HCT116 (cell line): ENCODE results near the gene PCDH1. TPM values are rescaled to one million over a fixed set of nuclear protein-coding genes. Genes with fewer than 3 reads are reported as not detected.

Source experiments
- ATAC-seq: fragments of 200-7000 bp; cut with Tn5 transposase; 2 replicates; pipeline ENCODE4 v1.9.1; 2020; ENCODE audit warnings: mild to moderate bottlenecking, moderate library complexity
- BruUV-seq: library from RNA; stranded (reverse); fragments of 400-500 nt; replicated peaks from 2 replicates; lab custom pipeline; 2021; lab: Mats Ljungman, UMichigan
- CTCF ChIA-PET: fragments of 300-600 bp; sonication (Branson Sonifier 250); formaldehyde crosslinking; loops from one replicate; lab custom pipeline; 2021; ENCODE audit warnings: antibody characterized with exemption; lab: Charles Lee
- POLR2A ChIA-PET: fragments of 300-600, 350-600 bp; sonication (Branson Sonifier 250); formaldehyde crosslinking; loops from one replicate; lab custom pipeline; 2021; ENCODE audit warnings: antibody characterized with exemption; lab: Charles Lee
- RAD21 ChIA-PET, 2 experiments: fragments of 300-600 bp; sonication (Branson Sonifier 250); formaldehyde crosslinking; loops; one replicate each; lab custom pipeline; 2023; ENCODE audit warnings: low total read pairs in 2 of 2; ENCODE audit not compliant: uncharacterized antibody in 2 of 2, unreplicated experiment in 2 of 2, low non-redundant PET in 1 of 2; lab: Charles Lee
- DNase-seq: peaks from one replicate; pipeline ENCODE4 v3.0.0-alpha.2; 2010; ENCODE audit warnings: low read depth, low spot score
- H2AFZ ChIP-seq: fragments of 200-600 bp; shearing (Covaris generic), sonication (generic); 2 replicates; pipeline ENCODE4 v1.6.1; 2017; ENCODE audit warnings: low read depth, mixed run types, mixed read lengths, antibody characterized with exemption, low read length; ENCODE audit not compliant: poor library complexity, severe bottlenecking
- H3K27ac ChIP-seq: 2 replicates; pipeline ENCODE4 v1.5.1; 2012; ENCODE audit warnings: low read depth, low read length
- H3K27me3 ChIP-seq: fragments of 200-600 bp; sonication (generic); 2 replicates; pipeline ENCODE4 v1.6.1; 2016; ENCODE audit warnings: mixed run types, low read length, mixed read lengths; ENCODE audit not compliant: insufficient read depth
- H3K36me3 ChIP-seq, 2 experiments: fragments of 200-500 bp in 1 of 2; fragments of 200-600 bp in 1 of 2; sonication (Bioruptor generic) in 1 of 2; sonication (generic) in 1 of 2; 2 replicates each; pipeline versions ENCODE4 v1.5.1 to v1.6.1; 2014 to 2016; ENCODE audit warnings: low read length in 2 of 2, inconsistent platforms in 1 of 2, mixed read lengths in 1 of 2, mixed run types in 1 of 2; ENCODE audit not compliant: insufficient read depth in 2 of 2, control insufficient read depth in 1 of 2
- H3K4me1 ChIP-seq, 2 experiments: fragments of 200-600 bp in 1 of 2; sonication (generic) in 1 of 2; 2 replicates each; pipeline versions ENCODE4 v1.5.1 to v1.6.1; 2012 to 2017; ENCODE audit warnings: low read length in 2 of 2, inconsistent platforms in 1 of 2, mild to moderate bottlenecking in 1 of 2, mixed read lengths in 1 of 2, mixed run types in 1 of 2, moderate library complexity in 1 of 2; ENCODE audit not compliant: insufficient read depth in 2 of 2, control insufficient read depth in 1 of 2
- H3K4me2 ChIP-seq: fragments of 200-600 bp; sonication (generic); 2 replicates; pipeline ENCODE4 v1.6.1; 2017; ENCODE audit warnings: mixed run types, low read length, mixed read lengths
- H3K4me3 ChIP-seq, 2 experiments: fragments of 200-600 bp in 1 of 2; sonication (generic) in 1 of 2; replicated peaks in 1 of 2; 2 replicates each; pipeline ENCODE4 v1.5.1; 2011 to 2016; ENCODE audit warnings: low read length in 2 of 2, control low read depth in 1 of 2, low read depth in 1 of 2, mild to moderate bottlenecking in 1 of 2, mixed read lengths in 1 of 2, mixed run types in 1 of 2
- H3K79me2 ChIP-seq: fragments of 200-600 bp; sonication (generic); 2 replicates; pipeline ENCODE4 v1.6.1; 2017; ENCODE audit warnings: mild to moderate bottlenecking, mixed run types, low read length, moderate library complexity, mixed read lengths; ENCODE audit not compliant: insufficient read depth
- H3K9ac ChIP-seq: fragments of 200-600 bp; sonication (generic); 2 replicates; pipeline ENCODE4 v1.6.1; 2016; ENCODE audit warnings: low read length, mixed read lengths
- H3K9me2 ChIP-seq: fragments of 200-600 bp; sonication (generic), shearing (Covaris generic); 2 replicates; pipeline ENCODE4 v1.6.1; 2017; ENCODE audit warnings: mixed run types, mild to moderate bottlenecking, moderate library complexity; ENCODE audit not compliant: insufficient read depth
- H3K9me3 ChIP-seq, 2 experiments: fragments of 200-500 bp in 1 of 2; fragments of 200-600 bp in 1 of 2; sonication (Bioruptor generic) in 1 of 2; sonication (generic) in 1 of 2; 2 replicates each; pipeline ENCODE4 v1.6.1; 2014 to 2017; ENCODE audit warnings: low read length in 2 of 2, mixed read lengths in 2 of 2, inconsistent platforms in 1 of 2, low read depth in 1 of 2, mild to moderate bottlenecking in 1 of 2, mixed run types in 1 of 2, moderate library complexity in 1 of 2; ENCODE audit not compliant: control insufficient read depth in 1 of 2, insufficient read depth in 1 of 2
- H4K20me1 ChIP-seq: fragments of 200-600 bp; sonication (generic), shearing (Covaris generic); 2 replicates; pipeline ENCODE4 v1.6.1; 2017; ENCODE audit warnings: mixed run types, mild to moderate bottlenecking, moderate library complexity; ENCODE audit not compliant: insufficient read depth
- CEBPB ChIP-seq: IDR thresholded peaks from 2 replicates; pipeline ENCODE4 v1.6.1; 2012; ENCODE audit warnings: low read depth
- CTCF ChIP-seq, 3 experiments: fragments of 200-600 bp in 1 of 3; sonication (generic) in 1 of 3; IDR thresholded peaks in 2 of 3; conservative IDR thresholded peaks in 1 of 3; 2 replicates each; pipeline ENCODE4 v1.5.1; 2012 to 2017; ENCODE audit warnings: low read depth in 2 of 3, low read length in 2 of 3, antibody characterized with exemption in 1 of 3, borderline replicate concordance in 1 of 3, control low read depth in 1 of 3, mild to moderate bottlenecking in 1 of 3, mixed read lengths in 1 of 3, mixed run types in 1 of 3, moderate library complexity in 1 of 3; ENCODE audit not compliant: insufficient read depth in 1 of 3
- ELF1 ChIP-seq: IDR thresholded peaks from 2 replicates; pipeline ENCODE4 v1.6.1; 2012; ENCODE audit warnings: low read depth, borderline replicate concordance
- EZH2phosphoT487 ChIP-seq: fragments of 200-600 bp; IDR thresholded peaks from 2 replicates; pipeline ENCODE4 v1.6.1; 2018; ENCODE audit warnings: antibody characterized with exemption, borderline replicate concordance
- FOSL1 ChIP-seq: IDR thresholded peaks from 2 replicates; pipeline ENCODE4 v1.6.1; 2012; ENCODE audit warnings: low read depth
- JUND ChIP-seq: IDR thresholded peaks from 2 replicates; pipeline ENCODE4 v1.6.1; 2012
- POLR2A ChIP-seq: IDR thresholded peaks from 2 replicates; pipeline ENCODE4 v1.7.0; 2011; ENCODE audit warnings: borderline replicate concordance; ENCODE audit not compliant: insufficient read depth, insufficient read length; ENCODE audit errors: extremely low read depth
- SIN3A ChIP-seq: IDR thresholded peaks from 2 replicates; pipeline ENCODE4 v1.6.1; 2012; ENCODE audit warnings: low read depth
- SP1 ChIP-seq: IDR thresholded peaks from 2 replicates; pipeline ENCODE4 v1.6.1; 2012; ENCODE audit warnings: low read depth
- TCF7L2 ChIP-seq: IDR thresholded peaks from 2 replicates; pipeline ENCODE4 v1.7.0; 2011; ENCODE audit warnings: borderline replicate concordance, inconsistent platforms; ENCODE audit not compliant: insufficient read depth, insufficient read length; ENCODE audit errors: extremely low read depth
- YY1 ChIP-seq: IDR thresholded peaks from 2 replicates; pipeline ENCODE4 v1.6.1; 2011; ENCODE audit warnings: low read length, low read depth, moderate library complexity, mild to moderate bottlenecking; ENCODE audit not compliant: insufficient replicate concordance; ENCODE audit errors: extremely low read depth
- ZFX ChIP-seq: fragments of 450-650 bp; IDR thresholded peaks from 2 replicates; pipeline ENCODE4 v1.6.1; 2017
- ZNF274 ChIP-seq: fragments of 200-500 bp; sonication (Bioruptor generic); IDR thresholded peaks from 2 replicates; pipeline ENCODE4 v1.6.1; 2014; ENCODE audit warnings: mild to moderate bottlenecking, low read depth, low read length, inconsistent platforms
- intact Hi-C: fragments of 100-400 bp; cut with micrococcal nuclease; formaldehyde crosslinking; loops from 2 replicates; pipeline ENCODE4 v1.10.0; 2022
- total RNA-seq: library from RNA; stranded (reverse); gene quantifications from one replicate; pipeline ENCODE4 v1.2.1, GENCODE V29; 2021; ENCODE audit not compliant: unreplicated experiment
- TF ChIP-seq, protein P1 (sequence below): IDR thresholded peaks from 2 replicates; pipeline ENCODE4 v1.6.1; 2012
- TF ChIP-seq, protein P2 (sequence below): IDR thresholded peaks from 2 replicates; pipeline ENCODE4 v1.6.1; 2012
- TF ChIP-seq, protein P3 (sequence below): IDR thresholded peaks from 2 replicates; pipeline ENCODE4 v1.6.1; 2011; ENCODE audit warnings: mild to moderate bottlenecking, low read length, moderate library complexity; ENCODE audit not compliant: insufficient replicate concordance; ENCODE audit errors: extremely low read depth
- TF ChIP-seq, protein P4 (sequence below): IDR thresholded peaks from 2 replicates; pipeline ENCODE4 v1.6.1; 2012; ENCODE audit warnings: low read depth

Gene PCDH1
- total RNA-seq, 1 experiment from 2014 or later: 24.2 TPM

DNA sequence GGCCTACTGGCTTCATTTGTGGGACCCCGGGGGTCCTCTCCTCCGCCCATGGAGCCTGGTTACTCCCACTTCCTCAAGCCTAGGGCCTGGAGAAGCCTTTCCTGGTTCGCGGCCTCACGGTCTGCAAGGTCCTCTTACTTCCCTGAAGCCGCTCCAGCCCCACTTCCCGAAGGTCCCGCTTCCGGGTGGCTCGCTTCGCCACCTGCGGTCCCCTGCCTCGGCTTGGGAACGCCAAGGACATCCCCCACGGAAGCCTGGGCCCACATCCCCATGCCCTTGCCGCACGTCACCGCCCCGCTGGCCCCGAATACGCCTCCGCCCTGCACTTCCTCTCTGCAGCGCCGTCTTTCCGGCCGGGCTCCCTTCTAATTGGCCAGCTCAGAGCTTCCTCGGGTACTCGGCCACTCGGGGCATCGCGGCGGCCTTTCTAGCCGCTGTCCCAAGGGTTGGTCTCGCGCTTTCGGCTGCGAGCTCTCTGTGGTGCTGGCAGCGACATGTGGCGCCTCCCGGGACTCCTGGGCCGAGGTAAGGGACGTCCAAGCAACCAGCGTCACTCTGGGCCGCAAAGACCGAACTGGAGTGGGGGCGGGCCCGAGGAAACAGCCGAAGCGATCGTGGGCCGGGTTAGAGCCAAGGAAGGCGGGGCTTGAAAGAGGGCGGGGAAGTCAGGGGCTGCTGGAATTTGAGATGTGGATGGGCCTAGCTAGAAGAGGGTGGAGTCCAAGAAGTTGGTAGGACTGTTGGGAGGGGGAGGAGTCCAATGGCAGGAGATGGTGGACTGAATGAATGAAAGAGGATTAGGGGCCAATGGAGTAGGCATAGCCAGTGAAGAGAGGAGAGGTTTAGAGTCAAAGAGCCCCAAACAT, 45.5 kb upstream of the PCDH1 start, which contains the start of gene DELE1:
Gene DELE1, plus strand, starts transcription at position 424 of the 866 bp plus-strand sequence. Its CDS starts 71 bp downstream, at position 495.
- CTCF ChIA-PET: interaction anchor here (0.7 to 3.1 kb wide), 7 partner anchors 9 to 232 kb away, joined by 3 to 17 read pairs (median 5); partner anchors contain the start of gene RNF14
- Histone ChIP-seq H3K9me2 (no peaks in the 10 kb centered on the region), H3K79me2 (peaks cover 29% of the 10 kb centered on the region), H2AFZ (no peak within 1 kb of the TSS), H3K9me3 (no peaks in the 10 kb centered on the region), H3K4me3 (peak within 1 kb of the TSS; percentile 93 to 97), H3K27ac (peak within 1 kb of the TSS; percentile 95), H3K4me1 (peaks cover 4 to 13% of the 10 kb centered on the region in 2 experiments; a peak in 3 of 4 replicates), H3K36me3 (peaks cover 17 to 32% of the 10 kb centered on the region in 2 experiments; a peak in 3 of 4 replicates), H3K9ac (peak within 1 kb of the TSS; percentile 95), H3K4me2 (peak within 1 kb of the TSS; percentile 97), H3K27me3 (no peaks in the 10 kb centered on the region), H4K20me1 (no peaks in the 10 kb centered on the region)
- RAD21 ChIA-PET: interaction anchor here in 1 of 2 experiments (1.0 kb wide), 1 partner anchor 37 kb away, joined by 3 read pairs; no protein-coding TSS in a partner anchor
- BruUV-seq: TSS peak; percentile 95
- peak; percentile 94 for ATAC-seq
- intact Hi-C loops: no loop called here
- peak; percentile 89 for DNase-seq
- POLR2A ChIA-PET: interaction anchor here (0.9 to 1.6 kb wide), 7 partner anchors 8 to 46 kb away, joined by 3 to 7 read pairs (median 4); no protein-coding TSS in a partner anchor
- TF ChIP-seq CEBPB (no peak), EZH2phosphoT487 (no peak), CTCF (IDR thresholded peaks at IDR 0.05 in 2 of 3, conservative IDR thresholded peaks at IDR 0.05 in 1 of 3; ENCODE audit: borderline replicate concordance in 1 of 3, insufficient read depth in 1 of 3, low read depth in 2 of 3, low read length in 2 of 3) (no peak), ZNF274 (no peak), SIN3A (no peak), ZFX (peak; percentile 98), JUND (no peak; the same call in 1 of the 2 replicates), SP1 (peak; percentile 68; the same call in 1 of the 2 replicates), FOSL1 (no peak), TCF7L2 (peak; percentile 66), YY1 (no peak), ELF1 (no peak; the same call in 1 of the 2 replicates), POLR2A (peak; percentile 88)
- TF ChIP-seq, protein P1, sequence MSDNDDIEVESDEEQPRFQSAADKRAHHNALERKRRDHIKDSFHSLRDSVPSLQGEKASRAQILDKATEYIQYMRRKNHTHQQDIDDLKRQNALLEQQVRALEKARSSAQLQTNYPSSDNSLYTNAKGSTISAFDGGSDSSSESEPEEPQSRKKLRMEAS: peak; percentile 81; the same call in 1 of the 2 replicates
- TF ChIP-seq, protein P2, sequence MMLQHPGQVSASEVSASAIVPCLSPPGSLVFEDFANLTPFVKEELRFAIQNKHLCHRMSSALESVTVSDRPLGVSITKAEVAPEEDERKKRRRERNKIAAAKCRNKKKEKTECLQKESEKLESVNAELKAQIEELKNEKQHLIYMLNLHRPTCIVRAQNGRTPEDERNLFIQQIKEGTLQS: no peak
- TF ChIP-seq, protein P3, sequence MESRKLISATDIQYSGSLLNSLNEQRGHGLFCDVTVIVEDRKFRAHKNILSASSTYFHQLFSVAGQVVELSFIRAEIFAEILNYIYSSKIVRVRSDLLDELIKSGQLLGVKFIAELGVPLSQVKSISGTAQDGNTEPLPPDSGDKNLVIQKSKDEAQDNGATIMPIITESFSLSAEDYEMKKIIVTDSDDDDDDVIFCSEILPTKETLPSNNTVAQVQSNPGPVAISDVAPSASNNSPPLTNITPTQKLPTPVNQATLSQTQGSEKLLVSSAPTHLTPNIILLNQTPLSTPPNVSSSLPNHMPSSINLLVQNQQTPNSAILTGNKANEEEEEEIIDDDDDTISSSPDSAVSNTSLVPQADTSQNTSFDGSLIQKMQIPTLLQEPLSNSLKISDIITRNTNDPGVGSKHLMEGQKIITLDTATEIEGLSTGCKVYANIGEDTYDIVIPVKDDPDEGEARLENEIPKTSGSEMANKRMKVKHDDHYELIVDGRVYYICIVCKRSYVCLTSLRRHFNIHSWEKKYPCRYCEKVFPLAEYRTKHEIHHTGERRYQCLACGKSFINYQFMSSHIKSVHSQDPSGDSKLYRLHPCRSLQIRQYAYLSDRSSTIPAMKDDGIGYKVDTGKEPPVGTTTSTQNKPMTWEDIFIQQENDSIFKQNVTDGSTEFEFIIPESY: no peak
- TF ChIP-seq, protein P4, sequence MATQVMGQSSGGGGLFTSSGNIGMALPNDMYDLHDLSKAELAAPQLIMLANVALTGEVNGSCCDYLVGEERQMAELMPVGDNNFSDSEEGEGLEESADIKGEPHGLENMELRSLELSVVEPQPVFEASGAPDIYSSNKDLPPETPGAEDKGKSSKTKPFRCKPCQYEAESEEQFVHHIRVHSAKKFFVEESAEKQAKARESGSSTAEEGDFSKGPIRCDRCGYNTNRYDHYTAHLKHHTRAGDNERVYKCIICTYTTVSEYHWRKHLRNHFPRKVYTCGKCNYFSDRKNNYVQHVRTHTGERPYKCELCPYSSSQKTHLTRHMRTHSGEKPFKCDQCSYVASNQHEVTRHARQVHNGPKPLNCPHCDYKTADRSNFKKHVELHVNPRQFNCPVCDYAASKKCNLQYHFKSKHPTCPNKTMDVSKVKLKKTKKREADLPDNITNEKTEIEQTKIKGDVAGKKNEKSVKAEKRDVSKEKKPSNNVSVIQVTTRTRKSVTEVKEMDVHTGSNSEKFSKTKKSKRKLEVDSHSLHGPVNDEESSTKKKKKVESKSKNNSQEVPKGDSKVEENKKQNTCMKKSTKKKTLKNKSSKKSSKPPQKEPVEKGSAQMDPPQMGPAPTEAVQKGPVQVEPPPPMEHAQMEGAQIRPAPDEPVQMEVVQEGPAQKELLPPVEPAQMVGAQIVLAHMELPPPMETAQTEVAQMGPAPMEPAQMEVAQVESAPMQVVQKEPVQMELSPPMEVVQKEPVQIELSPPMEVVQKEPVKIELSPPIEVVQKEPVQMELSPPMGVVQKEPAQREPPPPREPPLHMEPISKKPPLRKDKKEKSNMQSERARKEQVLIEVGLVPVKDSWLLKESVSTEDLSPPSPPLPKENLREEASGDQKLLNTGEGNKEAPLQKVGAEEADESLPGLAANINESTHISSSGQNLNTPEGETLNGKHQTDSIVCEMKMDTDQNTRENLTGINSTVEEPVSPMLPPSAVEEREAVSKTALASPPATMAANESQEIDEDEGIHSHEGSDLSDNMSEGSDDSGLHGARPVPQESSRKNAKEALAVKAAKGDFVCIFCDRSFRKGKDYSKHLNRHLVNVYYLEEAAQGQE: no peak
